Activated effector memory CD4-positive, alpha-beta T cell treated with Interleukin-2 at 50 U/mL for 16 hours (primary cell): ENCODE data around the gene NOS1AP.
"Not testable (repeated sequence)": the region's sequence is repeated elsewhere in the genome, so short reads cannot be mapped to it uniquely, and the experiment has no call there.

Experiments used
- DNase-seq: peaks from one replicate; pipeline ENCODE4 v3.0.0-alpha.2; 2020

NOS1AP gene

GRCh38 chr1:162197615-162198421, 128.3 kb downstream of the NOS1AP start:
- DNase-seq, result no peak

- no peak for DNase-seq
Measured at GRCh38 chr1:162200096-162200847, 130.8 kb downstream of the NOS1AP start.

DNA sequence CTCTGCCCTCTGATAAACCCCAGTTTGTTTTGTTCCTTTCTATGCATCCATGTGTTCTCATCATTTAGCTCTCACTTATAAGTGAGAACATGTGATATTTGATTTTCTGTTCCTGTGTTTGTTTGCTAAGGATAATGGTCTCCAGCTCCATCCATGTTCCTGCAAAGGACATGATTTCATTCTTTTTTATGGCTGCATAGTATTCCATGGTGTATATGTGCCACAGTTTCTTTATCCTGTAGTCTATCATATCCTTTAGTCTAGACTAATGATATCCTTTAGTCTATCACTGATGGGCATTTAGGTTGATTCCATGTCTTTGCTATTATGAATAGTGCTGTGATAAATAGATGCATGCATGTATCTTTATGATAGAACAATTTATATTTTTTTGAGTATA, 131.6 kb downstream of the NOS1AP start:
- not testable (repeated sequence) for DNase-seq

DNA sequence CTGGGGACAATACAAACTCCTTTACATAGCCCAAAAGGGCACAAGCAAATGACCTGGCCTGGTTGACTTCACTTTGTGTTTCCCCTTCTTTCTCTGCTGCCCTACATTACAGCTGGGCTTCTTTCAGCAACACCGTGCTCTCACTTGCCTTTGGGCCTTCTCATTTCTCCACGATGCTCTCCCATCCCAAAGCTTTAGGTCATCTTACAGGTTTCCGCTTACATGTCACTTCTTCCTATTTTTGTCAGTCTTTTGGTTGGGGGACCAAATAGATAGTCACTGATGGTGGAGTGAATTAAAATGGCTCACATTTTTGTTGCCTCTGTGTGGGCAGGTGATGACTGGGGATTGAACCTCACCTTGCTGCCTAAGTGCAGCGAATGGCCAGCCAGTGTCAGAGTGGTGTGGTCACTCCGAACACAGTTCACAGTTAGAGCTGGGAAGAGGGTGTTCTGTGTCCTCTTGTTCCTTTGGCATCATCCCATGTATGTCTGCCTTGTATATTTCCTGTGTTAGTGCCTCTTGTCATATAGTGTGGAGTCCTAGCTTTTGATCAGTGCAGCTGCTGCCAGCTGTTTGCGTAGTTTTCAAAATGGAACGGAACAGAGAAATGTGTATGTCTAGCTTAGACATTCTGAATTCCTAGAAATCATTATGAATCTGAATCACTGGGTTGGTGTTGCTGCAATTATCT, 134.8 kb downstream of the NOS1AP start:
- no peak for DNase-seq

- no peak for DNase-seq
Measured at GRCh38 chr1:162204823-162205155, 135.3 kb downstream of the NOS1AP start.

DNA sequence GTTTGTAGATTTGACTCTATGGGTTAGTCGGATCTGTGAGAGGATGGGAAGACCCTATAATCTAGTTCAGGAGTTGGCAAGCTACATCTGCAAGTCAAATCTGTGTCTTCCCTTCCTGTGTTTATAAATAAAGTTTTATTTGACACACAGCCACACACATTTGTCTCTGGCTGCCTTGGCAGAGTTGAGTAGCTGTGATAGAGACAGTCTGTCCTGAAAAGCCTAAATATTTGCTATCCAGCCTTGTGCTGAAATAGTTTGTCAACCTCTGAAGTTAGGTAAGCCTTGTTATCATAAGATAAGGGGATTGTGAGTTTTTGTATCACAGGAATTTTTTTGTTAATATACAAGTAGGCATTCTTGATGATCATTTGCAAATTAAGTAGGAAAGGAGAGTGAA, 136.8 kb downstream of the NOS1AP start:
- no peak for DNase-seq

DNA sequence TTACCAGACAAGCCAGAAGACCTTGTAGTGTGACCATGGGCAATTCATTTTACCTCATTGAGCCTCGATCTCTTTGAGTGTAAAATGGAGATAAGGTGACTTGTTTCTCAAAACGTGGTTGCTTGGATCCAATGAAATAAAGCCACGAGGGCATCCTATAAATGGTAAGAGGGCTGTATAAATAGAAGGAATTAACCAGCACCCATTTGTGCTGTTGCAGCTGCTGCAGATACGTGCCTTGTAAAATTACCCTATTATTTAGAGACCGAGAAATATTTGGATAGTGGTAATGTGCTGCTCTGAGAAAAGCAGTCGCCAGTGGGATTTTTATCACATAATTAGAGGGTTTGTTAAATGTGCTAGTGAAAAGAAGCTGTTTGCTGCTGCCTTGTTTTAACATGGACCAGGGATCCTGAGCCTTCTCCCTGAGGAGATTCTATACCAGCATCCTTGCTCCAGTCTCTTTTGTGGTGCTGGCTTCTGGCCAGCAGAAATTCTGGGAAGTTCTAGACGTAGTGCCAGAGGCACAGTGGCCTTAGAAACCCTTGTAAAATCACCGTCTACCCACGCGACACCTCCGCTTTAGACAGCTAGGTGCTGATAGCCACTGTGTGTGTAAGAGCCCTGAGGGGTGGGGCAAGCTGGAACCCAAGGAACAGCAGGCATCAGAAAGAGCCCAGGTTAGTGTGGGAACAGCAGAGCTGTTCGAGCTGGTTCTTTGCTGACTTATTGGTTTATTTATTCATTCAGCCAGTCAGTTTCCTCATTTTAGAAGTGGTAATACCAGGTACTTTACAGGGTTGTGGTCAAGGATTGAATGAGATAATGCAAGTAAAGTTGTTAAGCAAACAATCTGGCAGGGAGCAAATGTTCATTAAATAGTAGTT, 137.5 kb downstream of the NOS1AP start:
- DNase-seq, result no peak

DNA sequence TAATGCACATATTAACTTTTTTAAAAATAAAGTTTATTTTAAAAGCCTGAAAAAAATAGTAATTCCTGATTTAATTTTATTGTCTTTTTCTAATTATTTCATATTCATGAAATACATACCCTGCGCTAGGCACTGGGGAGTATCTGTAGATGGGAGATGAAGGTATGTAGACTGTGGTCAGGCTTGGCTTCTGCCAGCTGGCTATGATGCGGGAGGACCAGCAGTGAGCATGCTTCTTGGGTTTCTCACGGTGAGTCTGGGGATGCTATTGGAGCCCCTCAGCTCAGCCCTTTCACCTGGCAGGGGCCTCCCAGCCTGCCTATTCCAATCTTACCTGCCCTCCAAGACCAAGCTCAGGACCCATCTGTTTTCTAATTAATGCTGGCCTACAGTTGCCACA, 138.4 kb downstream of the NOS1AP start:
- DNase-seq, result no peak

- no peak for DNase-seq
Measured at GRCh38 chr1:162210196-162210595, 140.7 kb downstream of the NOS1AP start.

GRCh38 chr1:162212713-162213112, 143.2 kb downstream of the NOS1AP start:
- DNase-seq, result no peak

DNA sequence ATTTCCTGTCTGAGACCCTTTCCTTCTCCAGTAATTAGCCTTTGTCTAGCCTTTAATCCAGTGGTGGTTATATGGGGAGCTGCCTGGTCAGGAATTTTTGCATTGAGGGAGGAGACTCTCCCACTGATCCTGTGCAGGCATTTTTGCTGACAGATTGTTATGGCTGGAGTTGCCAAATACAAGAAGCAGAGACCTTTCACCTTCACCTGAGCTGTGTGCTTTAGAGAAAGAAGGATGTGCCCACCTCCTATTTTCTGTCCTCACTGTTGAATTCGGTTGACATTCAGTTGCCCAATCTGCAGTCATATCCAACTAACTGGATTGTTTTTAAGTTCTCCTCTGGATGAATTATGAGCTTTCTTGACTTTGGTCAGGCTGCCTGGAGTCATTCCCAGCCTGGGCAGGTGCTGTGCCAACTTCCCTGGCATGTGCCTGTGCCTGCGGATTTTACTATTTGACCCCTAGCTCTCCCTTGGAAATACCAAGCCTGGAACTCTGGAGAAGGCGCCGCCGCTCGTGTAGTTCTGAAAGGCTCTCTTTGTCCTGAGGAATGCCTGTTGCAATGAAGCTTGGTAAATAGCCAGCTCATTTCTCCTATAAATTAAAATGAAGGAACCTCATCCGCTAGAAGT, 143.9 kb downstream of the NOS1AP start:
- DNase-seq, result no peak

GRCh38 chr1:162214202-162214601, 144.7 kb downstream of the NOS1AP start:
- DNase-seq, result no peak

DNA sequence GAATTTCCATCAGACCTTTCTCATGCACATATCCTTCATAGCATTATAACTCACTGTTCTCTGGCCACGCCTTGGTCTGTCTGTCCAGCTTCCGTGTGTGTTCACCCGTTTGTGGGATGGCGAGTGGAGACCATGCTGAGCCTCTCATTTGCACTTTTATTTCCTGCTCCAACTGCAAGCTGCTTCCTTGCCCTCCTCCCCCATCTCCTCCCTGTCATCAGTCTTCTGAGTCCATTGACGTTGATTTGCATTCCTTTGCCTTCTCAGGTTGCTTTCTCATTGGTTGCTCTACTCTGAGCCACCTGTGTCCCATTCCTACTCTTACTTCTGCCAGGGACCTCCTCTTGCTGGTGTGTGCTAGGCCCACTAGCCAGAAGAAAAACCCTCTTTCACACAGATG, 146.4 kb downstream of the NOS1AP start:
- no peak for DNase-seq

DNA sequence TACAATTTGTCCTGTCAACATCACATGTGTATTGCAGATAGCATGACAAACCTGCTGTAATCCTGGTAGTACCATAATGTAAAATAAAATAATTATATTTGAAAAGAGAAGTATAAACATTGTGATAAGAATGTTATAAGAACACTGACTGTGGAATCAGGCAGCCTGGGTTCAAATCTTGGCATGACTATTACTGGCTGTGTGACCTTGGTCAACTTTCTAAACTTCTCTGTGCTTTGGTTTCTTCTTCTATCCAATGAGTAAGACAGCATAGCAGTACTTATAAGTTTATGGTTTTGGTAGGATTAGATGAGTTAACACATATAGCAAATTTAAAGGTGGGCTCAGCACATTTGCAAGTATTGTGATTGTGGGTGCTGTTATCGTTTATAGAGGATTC, 147.1 kb downstream of the NOS1AP start:
- DNase-seq, result no peak

- DNase-seq, result no peak
Measured at GRCh38 chr1:162217706-162218105, 148.2 kb downstream of the NOS1AP start.

GRCh38 chr1:162218546-162218945, 149.1 kb downstream of the NOS1AP start:
- no peak for DNase-seq

DNA sequence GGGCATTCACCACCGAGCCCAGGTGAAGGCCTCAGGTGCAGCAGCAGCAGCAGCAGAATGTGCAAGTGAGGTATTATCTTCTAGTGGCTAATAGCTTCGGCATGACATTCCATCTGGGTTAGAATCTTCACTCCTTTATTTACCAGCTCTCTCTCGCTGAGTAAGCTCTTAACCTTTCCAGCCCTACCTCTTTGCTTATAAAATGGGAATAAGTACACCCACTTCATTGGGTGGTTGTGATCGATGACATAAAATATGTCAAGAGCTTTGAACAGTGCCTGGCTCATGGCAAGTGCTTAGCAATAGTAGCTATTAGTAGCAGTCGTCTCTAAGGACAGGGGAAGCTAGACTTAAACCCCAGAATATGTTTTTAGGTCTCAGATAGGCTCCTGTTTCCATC, 149.5 kb downstream of the NOS1AP start:
- DNase-seq, result no peak

DNA sequence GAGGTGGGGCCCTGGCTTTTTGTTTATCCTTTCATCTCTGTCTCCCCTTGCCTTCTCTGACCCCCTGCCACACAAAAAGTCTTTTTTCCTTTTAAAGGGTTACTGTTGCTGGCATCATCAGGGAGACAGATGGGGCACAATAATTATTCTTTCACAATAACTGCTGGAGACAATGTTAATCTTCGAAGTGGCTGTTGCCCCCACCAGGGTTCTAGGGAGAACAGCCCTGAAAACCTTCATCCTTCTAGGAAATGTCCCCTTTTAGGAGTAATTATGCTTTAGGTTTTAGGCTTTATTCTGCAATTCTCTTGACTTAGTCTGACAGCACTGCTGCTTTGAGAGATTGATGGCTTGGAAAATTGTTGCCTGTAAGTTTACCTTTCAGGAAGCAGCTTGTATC, 150.0 kb downstream of the NOS1AP start:
- no peak for DNase-seq

DNA sequence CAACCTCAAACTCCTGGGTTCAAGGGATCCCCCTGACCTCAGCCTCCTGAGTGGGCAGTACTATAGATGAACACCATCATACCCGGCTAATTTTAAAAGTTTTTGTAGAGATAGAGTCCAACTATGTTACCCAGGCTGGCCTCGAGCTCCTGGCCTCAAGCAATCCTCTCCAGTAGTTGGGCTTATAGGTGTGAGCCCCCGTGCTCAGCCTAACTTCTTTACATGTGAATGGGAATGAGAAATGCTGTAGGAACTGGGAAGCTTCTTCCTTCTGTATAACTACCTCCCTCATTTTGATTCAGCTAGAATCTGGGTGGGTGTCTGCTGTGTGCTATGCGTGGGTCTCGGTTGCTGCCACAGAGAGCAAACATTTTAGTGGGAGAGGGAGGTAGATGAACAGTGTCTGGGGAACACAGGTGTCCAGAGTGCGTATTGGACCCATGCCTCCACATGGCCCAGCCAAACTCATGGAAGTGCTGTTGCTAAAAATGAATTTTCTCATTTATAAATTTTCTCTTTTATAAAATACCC, 150.6 kb downstream of the NOS1AP start:
- DNase-seq, result no peak

DNA sequence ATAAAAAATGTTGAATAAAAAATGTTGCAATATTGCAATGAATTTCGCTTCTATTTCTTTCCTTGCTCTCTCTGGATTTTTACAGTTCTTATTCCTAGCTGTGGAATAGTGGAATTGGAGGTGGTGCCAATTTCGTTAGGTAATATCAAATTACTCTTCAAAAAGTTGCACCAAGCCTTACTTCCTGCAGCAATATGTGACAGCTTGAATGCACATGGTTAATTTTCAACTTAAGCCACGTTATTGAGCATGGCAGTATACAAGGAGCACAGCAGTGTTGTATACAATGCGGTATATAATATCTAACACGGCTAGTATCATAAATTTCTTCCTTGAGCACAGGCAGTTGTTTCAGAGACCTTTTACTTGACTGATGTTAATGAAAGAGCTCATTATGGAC, 152.5 kb downstream of the NOS1AP start:
- DNase-seq, result no peak

DNA sequence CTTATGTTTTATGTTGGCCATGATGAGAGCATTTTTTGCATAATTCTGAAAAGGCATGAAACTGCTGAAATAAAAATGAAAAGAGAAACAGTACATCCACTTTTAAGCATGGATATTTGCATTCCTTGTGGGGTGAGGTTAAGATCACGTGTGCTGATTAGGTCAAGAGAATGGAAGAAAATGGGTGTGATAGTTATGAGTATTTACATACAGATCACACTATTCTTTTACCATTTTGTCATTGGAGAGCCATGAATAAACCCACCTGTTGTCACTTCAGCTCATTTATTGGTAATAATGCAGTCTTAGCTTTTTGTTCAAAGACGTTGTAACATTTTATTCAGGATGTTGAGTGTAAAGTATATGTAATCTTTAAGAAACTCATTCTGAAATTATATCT, 153.2 kb downstream of the NOS1AP start:
- DNase-seq, result no peak

- DNase-seq, result no peak
Measured at GRCh38 chr1:162223488-162223887, 154.0 kb downstream of the NOS1AP start.
